Smooth muscle cell (in vitro differentiated cells): Measurements from ENCODE around the gene NVL. TPM values are rescaled to one million over a fixed set of nuclear protein-coding genes. Genes with fewer than 3 reads are reported as not detected.

ENCODE experiments used
- DNase-seq: peaks from one replicate; lab custom pipeline; 2025; ENCODE audit not compliant: unreplicated experiment; lab: John Stamatoyannopoulos, UW
- H2AFZ ChIP-seq: fragments of 200-600 bp; sonication (generic); 2 replicates; pipeline ENCODE4 v1.6.0; 2016; ENCODE audit warnings: antibody characterized with exemption, low read depth, mild to moderate bottlenecking
- H3F3A ChIP-seq: fragments of 200-600 bp; sonication (generic); 2 replicates; pipeline ENCODE4 v1.6.0; 2017; ENCODE audit warnings: antibody characterized with exemption, low read depth
- H3K27ac ChIP-seq: fragments of 200-600 bp; sonication (generic); 2 replicates; pipeline ENCODE4 v1.5.1; 2016; ENCODE audit warnings: low read depth, mild to moderate bottlenecking
- H3K27me3 ChIP-seq: fragments of 200-600 bp; sonication (generic); 2 replicates; pipeline ENCODE4 v1.6.1; 2016; ENCODE audit warnings: low read depth, mild to moderate bottlenecking
- H3K36me3 ChIP-seq: fragments of 200-600 bp; sonication (generic); 2 replicates; pipeline ENCODE4 v1.5.1; 2016; ENCODE audit warnings: low read depth
- H3K4me1 ChIP-seq: fragments of 200-600 bp; sonication (generic); 2 replicates; pipeline ENCODE4 v1.5.1; 2016; ENCODE audit warnings: low read depth
- H3K4me2 ChIP-seq: fragments of 200-600 bp; sonication (generic); 2 replicates; pipeline ENCODE4 v1.6.0; 2016; ENCODE audit warnings: mild to moderate bottlenecking
- H3K4me3 ChIP-seq: fragments of 200-600 bp; sonication (generic); 2 replicates; pipeline ENCODE4 v1.5.1; 2016; ENCODE audit warnings: mild to moderate bottlenecking
- H3K79me2 ChIP-seq: fragments of 200-600 bp; sonication (generic); 2 replicates; pipeline ENCODE4 v1.6.0; 2016; ENCODE audit warnings: low read depth, mild to moderate bottlenecking
- H3K9ac ChIP-seq: fragments of 200-600 bp; sonication (generic); 2 replicates; pipeline ENCODE4 v1.6.0; 2016; ENCODE audit warnings: low read depth
- H3K9me3 ChIP-seq: fragments of 200-600 bp; sonication (generic); replicated peaks from 2 replicates; pipeline ENCODE4 v1.5.1; 2016; ENCODE audit warnings: low read depth
- H4K20me1 ChIP-seq: fragments of 200-600 bp; sonication (generic); 2 replicates; pipeline ENCODE4 v1.6.0; 2016; ENCODE audit warnings: low read depth
- CTCF ChIP-seq: fragments of 200-600 bp; sonication (generic); IDR thresholded peaks from 2 replicates; pipeline ENCODE4 v1.5.1; 2017; ENCODE audit warnings: borderline replicate concordance, mild to moderate bottlenecking, antibody characterized with exemption; ENCODE audit not compliant: insufficient read depth, poor library complexity, severe bottlenecking
- WGBS: methylation state at CpG from one replicate; pipeline ENCODE4 v1.1.7; 2016; ENCODE audit warnings: low lambda C conversion rate; 5-methylcytosine and 5-hydroxymethylcytosine counted together
- polyA plus RNA-seq: library from polyadenylated mRNA; unstranded; fragments of >200 nt; fragmentation: Nextera tagmentation; extraction: Ambion mirVana; gene quantifications from 2 replicates; pipeline ENCODE4 v1.2.1, GENCODE V29; 2016
- total RNA-seq: library from RNA; depleted of rRNA; stranded (reverse); fragments of >200 nt; gene quantifications from 2 replicates; pipeline ENCODE4 v1.2.3, GENCODE V29; 2014

NVL gene
- total and polyA plus RNA-seq, 2 experiments from 2014 or later: 17.3 to 35.4 TPM

DNA sequence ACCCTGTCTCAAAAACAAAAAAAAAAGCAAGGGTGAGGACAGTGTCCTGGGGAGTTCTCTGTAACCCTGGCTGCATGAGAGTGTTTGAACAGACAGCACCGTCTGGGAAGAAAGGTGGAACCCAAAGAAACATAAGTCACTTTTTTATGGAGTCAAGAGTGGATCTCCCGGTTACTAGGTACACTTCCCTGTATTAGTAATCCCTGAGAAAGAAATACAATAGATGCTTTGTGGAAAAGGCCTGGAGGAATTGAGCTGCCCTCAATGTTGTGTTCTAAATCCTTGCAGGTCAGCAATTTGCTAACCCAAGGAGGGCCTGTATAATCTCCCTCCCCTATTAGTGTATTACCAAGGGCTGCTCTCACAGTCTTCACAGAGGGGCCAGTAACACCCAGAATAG lies 130.3 kb downstream of the NVL start:
- H3K4me3 ChIP-seq: no peak overlapping the region
- H3K27me3 ChIP-seq: no peaks in the 10 kb centered on the region
- no peaks in the 10 kb centered on the region for H3K36me3 ChIP-seq
- H4K20me1 ChIP-seq: no peaks in the 10 kb centered on the region
- H3K4me2 ChIP-seq: no peak overlapping the region
- no peak overlapping the region for H3K9ac ChIP-seq
- no peak for DNase-seq
- H3K9me3 ChIP-seq: no peaks in the 10 kb centered on the region
- WGBS: 66% methylated on average over 2 of the region's 2 CpGs
- H3K27ac ChIP-seq: peak overlapping the region; percentile 24
- peaks cover 12% of the 10 kb centered on the region for H3K4me1 ChIP-seq
- TF ChIP-seq CTCF: no peak
- no peaks in the 10 kb centered on the region for H3K79me2 ChIP-seq
- peaks cover 3% of the 10 kb centered on the region for H3F3A ChIP-seq
- H2AFZ ChIP-seq: no peak overlapping the region

- no peaks in the 10 kb centered on the region for H3K36me3 ChIP-seq
- no peaks in the 10 kb centered on the region for H3K27me3 ChIP-seq
- H3K4me1 ChIP-seq: peaks cover 7% of the 10 kb centered on the region
- H3K9me3 ChIP-seq: no peaks in the 10 kb centered on the region
- H4K20me1 ChIP-seq: peaks cover 2% of the 10 kb centered on the region
- H3K27ac ChIP-seq: no peak overlapping the region
- no peak for TF ChIP-seq CTCF
- no peak overlapping the region for H3K4me3 ChIP-seq
- DNase-seq: no peak
- no peaks in the 10 kb centered on the region for H3F3A ChIP-seq
- H3K4me2 ChIP-seq: no peak overlapping the region
- 96% methylated on average over 4 of the region's 4 CpGs for WGBS
- H2AFZ ChIP-seq: no peak overlapping the region
- H3K9ac ChIP-seq: no peak overlapping the region
- no peaks in the 10 kb centered on the region for H3K79me2 ChIP-seq
Observed at GRCh38 chr1:224198572-224198971, 131.4 kb downstream of the NVL start.

GRCh38 chr1:224196813-224197600 lies 133.0 kb downstream of the NVL start:
- Histone ChIP-seq H3K4me1 (no peaks in the 10 kb centered on the region), H3K4me3 (no peak overlapping the region), H3K27ac (no peak overlapping the region), H2AFZ (no peak overlapping the region), H3K36me3 (peaks cover 5% of the 10 kb centered on the region), H3K27me3 (no peaks in the 10 kb centered on the region), H3K9me3 (no peaks in the 10 kb centered on the region), H3K4me2 (no peak overlapping the region), H3K79me2 (no peaks in the 10 kb centered on the region), H3F3A (no peaks in the 10 kb centered on the region), H3K9ac (no peak overlapping the region), H4K20me1 (peaks cover 15% of the 10 kb centered on the region)
- no peak for TF ChIP-seq CTCF
- no peak for DNase-seq
- WGBS: 74% methylated on average over 5 of the region's 5 CpGs

DNA sequence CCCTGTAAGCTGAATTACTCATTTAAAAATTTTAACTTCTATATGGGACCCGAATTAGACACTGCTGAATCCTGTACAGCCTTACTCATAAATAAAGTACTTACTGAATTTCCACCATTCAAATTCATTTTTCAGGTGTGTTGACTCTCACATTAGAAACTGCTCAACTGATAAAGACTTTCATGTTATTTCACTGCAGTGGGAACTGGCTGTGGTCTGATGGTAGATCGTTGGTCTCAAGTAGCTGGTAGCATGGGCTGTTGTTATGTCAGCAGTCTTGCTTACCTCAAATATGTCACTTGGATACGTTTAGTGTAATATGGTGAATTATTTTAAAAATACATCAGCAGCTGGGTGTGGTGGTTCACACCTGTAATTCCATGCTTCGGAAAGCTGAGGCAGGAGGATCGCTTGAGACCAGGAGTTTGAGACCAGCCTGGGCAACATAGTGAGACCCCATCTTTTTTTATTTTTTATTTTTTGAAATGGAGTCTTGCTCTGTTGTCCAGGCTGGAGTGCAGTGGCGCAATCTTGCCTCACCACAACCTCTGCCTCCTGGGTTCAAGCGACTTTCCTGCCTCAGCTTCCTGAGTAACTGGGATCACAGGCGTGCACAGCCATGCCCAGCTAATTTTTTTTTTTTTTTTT lies 136.5 kb downstream of the NVL start:
- Histone ChIP-seq H3K36me3 (peaks cover 5% of the 10 kb centered on the region), H4K20me1 (peaks cover 51% of the 10 kb centered on the region), H3F3A (no peaks in the 10 kb centered on the region), H3K9ac (no peak overlapping the region), H3K27ac (no peak overlapping the region), H3K9me3 (no peaks in the 10 kb centered on the region), H3K4me1 (no peaks in the 10 kb centered on the region), H3K4me2 (no peak overlapping the region), H3K27me3 (no peaks in the 10 kb centered on the region), H3K79me2 (peaks cover 34% of the 10 kb centered on the region), H3K4me3 (no peak overlapping the region), H2AFZ (no peak overlapping the region)
- 99% methylated on average over 8 of the region's 8 CpGs for WGBS
- no peak for DNase-seq
- TF ChIP-seq CTCF: no peak
